PC-9 (cell line): ENCODE measurements around the gene GGNBP2. TPM values are rescaled to one million over a fixed set of nuclear protein-coding genes. Genes with fewer than 3 reads are reported as not detected.

ENCODE experiments used
- BruUV-seq: library from RNA; stranded (reverse); fragments of 400-500 nt; replicated peaks from 2 replicates; lab custom pipeline; 2021; lab: Mats Ljungman, UMichigan
- CTCF ChIA-PET: fragments of 300-600 bp; sonication (Branson Sonifier 250); formaldehyde crosslinking; loops from one replicate; lab custom pipeline; 2022; ENCODE audit warnings: antibody characterized with exemption; lab: Charles Lee
- POLR2A ChIA-PET: fragments of 300-600 bp; sonication (Branson Sonifier 250); formaldehyde crosslinking; loops from one replicate; lab custom pipeline; 2022; ENCODE audit warnings: antibody characterized with exemption; ENCODE audit not compliant: unreplicated experiment; lab: Charles Lee
- DNase-seq, 2 experiments: peaks; one replicate each; pipeline versions ENCODE4 v3.0.0 to v3.0.0-alpha.2; 2015 to 2022; ENCODE audit warnings: mixed read lengths in 1 of 2
- H2AFZ ChIP-seq: fragments of 200-600 bp; sonication (generic); 2 replicates; pipeline ENCODE4 v1.8.1; 2017; ENCODE audit warnings: antibody characterized with exemption
- H3F3A ChIP-seq: fragments of 200-600 bp; sonication (generic); 2 replicates; pipeline ENCODE4 v1.8.1; 2017; ENCODE audit warnings: antibody characterized with exemption, mild to moderate bottlenecking, low read depth; ENCODE audit not compliant: insufficient read depth
- H3K27ac ChIP-seq: fragments of 200-600 bp; sonication (generic); 2 replicates; pipeline ENCODE4 v1.6.1; 2016; ENCODE audit warnings: mixed run types
- H3K27me3 ChIP-seq: fragments of 200-600 bp; sonication (generic); 2 replicates; pipeline ENCODE4 v1.6.1; 2016; ENCODE audit warnings: low read depth, mixed run types; ENCODE audit not compliant: insufficient read depth
- H3K36me3 ChIP-seq: fragments of 200-600 bp; sonication (generic); 2 replicates; pipeline ENCODE4 v1.6.1; 2016; ENCODE audit warnings: low read depth, mixed run types
- H3K4me1 ChIP-seq: fragments of 200-600 bp; sonication (generic); replicated peaks from 2 replicates; pipeline ENCODE4 v1.6.1; 2016; ENCODE audit warnings: mixed run types; ENCODE audit not compliant: insufficient read depth
- H3K4me2 ChIP-seq: fragments of 200-600 bp; sonication (generic); 2 replicates; pipeline ENCODE4 v1.6.1; 2017; ENCODE audit warnings: mixed run types
- H3K4me3 ChIP-seq: fragments of 200-600 bp; sonication (generic); 2 replicates; pipeline ENCODE4 v1.6.1; 2016; ENCODE audit warnings: mixed run types
- H3K79me2 ChIP-seq: fragments of 200-600 bp; sonication (generic); 2 replicates; pipeline ENCODE4 v1.6.1; 2017; ENCODE audit warnings: low read depth, mixed run types
- H3K9me2 ChIP-seq: fragments of 200-600 bp; sonication (generic); 2 replicates; pipeline ENCODE4 v1.8.1; 2017; ENCODE audit warnings: mild to moderate bottlenecking; ENCODE audit not compliant: insufficient read depth
- H3K9me3 ChIP-seq: fragments of 200-600 bp; sonication (generic); 2 replicates; pipeline ENCODE4 v1.8.1; 2016; ENCODE audit warnings: low read depth; ENCODE audit not compliant: insufficient read depth
- H4K20me1 ChIP-seq: fragments of 200-600 bp; sonication (generic); 2 replicates; pipeline ENCODE4 v1.8.1; 2017; ENCODE audit not compliant: insufficient read depth
- CTCF ChIP-seq: fragments of 200-600 bp; sonication (generic); conservative IDR thresholded peaks from 2 replicates; pipeline ENCODE4 v1.6.1; 2017; ENCODE audit warnings: mixed run types, antibody characterized with exemption, mild to moderate bottlenecking, moderate library complexity
- EZH2 ChIP-seq: fragments of 200-600 bp; sonication (generic); IDR thresholded peaks from 2 replicates; pipeline ENCODE4 v1.8.0; 2017; ENCODE audit warnings: antibody characterized with exemption, low read depth
- intact Hi-C: fragments of 100-400 bp; cut with micrococcal nuclease; formaldehyde crosslinking; loops from one replicate; pipeline ENCODE4 v1.10.0; 2022; ENCODE audit not compliant: unreplicated experiment
- total RNA-seq: library from RNA; stranded (reverse); gene quantifications from 2 replicates; pipeline ENCODE4 v1.2.3, GENCODE V29; 2021

The GGNBP2 gene
- total RNA-seq, 1 experiment from 2014 or later, result 51.4 TPM

DNA sequence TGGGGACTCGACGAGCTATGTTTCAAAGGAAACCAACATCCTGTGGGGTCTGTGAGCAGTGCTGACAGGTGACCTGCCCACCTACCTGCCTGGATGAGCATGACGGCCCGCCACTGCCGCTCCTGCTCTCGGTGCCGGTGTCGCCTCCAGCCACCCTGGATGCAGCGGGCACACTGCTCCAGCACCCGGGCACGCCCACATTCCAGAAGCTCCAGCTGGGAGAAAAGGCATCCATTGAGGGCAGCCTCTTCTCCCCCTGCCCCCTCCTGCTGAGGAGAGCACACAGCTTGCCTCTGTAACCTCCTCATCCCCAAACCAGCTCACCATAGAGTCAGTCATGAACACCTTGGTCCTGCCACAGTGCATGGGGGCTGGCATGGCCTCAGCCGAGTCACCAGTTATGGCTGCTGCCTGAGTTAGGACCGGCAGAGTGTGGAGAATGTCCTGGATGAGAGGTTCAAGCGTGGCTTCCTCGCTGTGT lies 43.9 kb upstream of the GGNBP2 start:
- Histone ChIP-seq H3F3A (peaks cover 6% of the 10 kb centered on the region; the same call in 1 of the 2 replicates), H3K9me3 (no peaks in the 10 kb centered on the region), H3K4me1 (no peaks in the 10 kb centered on the region), H3K4me3 (no peak overlapping the region), H3K9me2 (no peaks in the 10 kb centered on the region), H4K20me1 (no peaks in the 10 kb centered on the region; the same call in 1 of the 2 replicates), H2AFZ (no peak overlapping the region), H3K27ac (no peak overlapping the region), H3K36me3 (peaks cover 8% of the 10 kb centered on the region; the same call in 1 of the 2 replicates), H3K79me2 (no peaks in the 10 kb centered on the region), H3K4me2 (no peak overlapping the region), H3K27me3 (no peaks in the 10 kb centered on the region)
- intact Hi-C loops, result no loop called here
- BruUV-seq, result no TSS peak
- ChIA-PET CTCF (no interaction called here), POLR2A (no interaction called here)
- no peak for TF ChIP-seq EZH2
- TF ChIP-seq CTCF, result no peak
- peak in 1 of 2 experiments; percentile 7 for DNase-seq

- Histone ChIP-seq H3K9me2 (no peaks in the 10 kb centered on the region), H3K27me3 (no peaks in the 10 kb centered on the region), H3K36me3 (peaks cover 4% of the 10 kb centered on the region; the same call in 1 of the 2 replicates), H3K79me2 (no peaks in the 10 kb centered on the region), H3F3A (peaks cover 6% of the 10 kb centered on the region; the same call in 1 of the 2 replicates), H3K9me3 (no peaks in the 10 kb centered on the region), H3K27ac (no peak overlapping the region), H3K4me2 (no peak overlapping the region), H2AFZ (no peak overlapping the region), H4K20me1 (no peaks in the 10 kb centered on the region; the same call in 1 of the 2 replicates), H3K4me1 (no peaks in the 10 kb centered on the region), H3K4me3 (no peak overlapping the region)
- no peak for DNase-seq
- ChIA-PET POLR2A (no interaction called here), CTCF (no interaction called here)
- BruUV-seq, result no TSS peak
- no peak for TF ChIP-seq CTCF
- no peak for TF ChIP-seq EZH2
- intact Hi-C loops, result no loop called here
These were observed 43.4 kb upstream of the GGNBP2 start for GRCh38 chr17:36501351-36501750.

DNA sequence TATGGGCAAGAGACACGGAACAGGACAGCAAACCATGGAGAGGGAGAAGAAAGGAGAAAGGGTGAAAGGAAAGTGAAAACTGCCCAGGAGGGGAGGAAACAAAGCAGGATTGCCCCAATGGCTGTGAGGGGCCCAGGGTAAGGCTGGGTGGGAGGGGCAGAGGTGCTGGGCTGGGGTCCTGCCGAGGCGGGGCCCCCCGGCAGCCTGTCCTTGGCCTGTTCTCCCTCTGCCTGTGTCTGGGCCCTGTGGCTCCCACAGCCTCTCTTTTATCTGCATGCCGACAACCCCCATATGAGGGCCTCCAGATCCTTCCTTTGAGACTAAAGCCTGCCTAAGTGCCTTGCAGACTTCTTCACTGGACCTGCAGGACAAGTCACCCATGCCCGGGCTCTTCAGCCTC lies 42.8 kb upstream of the GGNBP2 start:
- Histone ChIP-seq H3K9me3 (no peaks in the 10 kb centered on the region), H3K9me2 (no peaks in the 10 kb centered on the region), H3K27me3 (no peaks in the 10 kb centered on the region), H3K79me2 (no peaks in the 10 kb centered on the region), H3F3A (peaks cover 4% of the 10 kb centered on the region; the same call in 1 of the 2 replicates), H3K36me3 (peaks cover 4% of the 10 kb centered on the region; the same call in 1 of the 2 replicates), H4K20me1 (no peaks in the 10 kb centered on the region; the same call in 1 of the 2 replicates), H3K4me2 (no peak overlapping the region), H3K4me3 (no peak overlapping the region), H3K4me1 (no peaks in the 10 kb centered on the region), H3K27ac (no peak overlapping the region), H2AFZ (no peak overlapping the region)
- ChIA-PET CTCF (no interaction called here), POLR2A (no interaction called here)
- DNase-seq, result no peak
- no TSS peak for BruUV-seq
- TF ChIP-seq EZH2 (no peak), CTCF (no peak)
- intact Hi-C loops, result no loop called here
